Colonic mucosa (tissue), 4 donors: ENCODE results near the gene WDR3. TPM values are rescaled to one million over a fixed set of nuclear protein-coding genes. Genes with fewer than 3 reads are reported as not detected.

Experiments
- DNase-seq: peaks from one replicate; pipeline ENCODE4 v3.0.0-alpha.2; 2020
- H3K27ac ChIP-seq: fragments of 200-600 bp; one replicate; pipeline ENCODE4 v1.8.0; 2021
- H3K27me3 ChIP-seq: fragments of 200-600 bp; one replicate; pipeline ENCODE4 v1.8.0; 2021
- H3K36me3 ChIP-seq: fragments of 200-600 bp; one replicate; pipeline ENCODE4 v1.8.0; 2021
- H3K4me1 ChIP-seq: fragments of 200-600 bp; one replicate; pipeline ENCODE4 v1.8.0; 2021; ENCODE audit warnings: mild to moderate bottlenecking
- H3K4me3 ChIP-seq: fragments of 200-600 bp; one replicate; pipeline ENCODE4 v1.8.0; 2021
- H3K9ac ChIP-seq, 2 donors: one replicate each; pipeline ENCODE4 v1.7.0; 2013; ENCODE audit warnings: control low read depth in 2 of 2, low read depth in 2 of 2, low read length in 2 of 2
- H3K9me3 ChIP-seq: fragments of 200-600 bp; one replicate; pipeline ENCODE4 v1.8.0; 2021
- intact Hi-C: fragments of 100-400 bp; cut with DNase I; formaldehyde crosslinking; loops from one replicate; pipeline ENCODE4 v1.14.1; 2022
- total RNA-seq, 2 donors: library from RNA; stranded (reverse); fragmentation: NEBNext Ultra II Directional in 1 of 2; extraction: Animal tissue kit (Norgen Biotek cat#: 25700) in 1 of 2; gene quantifications; one replicate each; pipeline ENCODE4 v1.2.1, GENCODE V29; 2021
- TF ChIP-seq, protein P1 (sequence below): fragments of 200-600 bp; IDR thresholded peaks from one replicate; pipeline ENCODE4 v1.8.0; 2022; ENCODE audit warnings: antibody characterized with exemption, mild to moderate bottlenecking
- donor health status: healthy.
- donor health status: DM: no; HTN: no; CAD: no.
- donor health status: DM: no; HTN: no; CAD: no.

The WDR3 gene
- total RNA-seq, 2 donors from 2014 or later = 9.2 to 20.4 TPM

- Histone ChIP-seq H3K9ac (no peak overlapping the region), H3K9me3 (no peaks in the 10 kb centered on the region), H3K4me1 (no peaks in the 10 kb centered on the region), H3K27me3 (no peaks in the 10 kb centered on the region), H3K36me3 (no peaks in the 10 kb centered on the region), H3K27ac (no peak overlapping the region), H3K4me3 (no peak overlapping the region)
- TF ChIP-seq, protein P1, sequence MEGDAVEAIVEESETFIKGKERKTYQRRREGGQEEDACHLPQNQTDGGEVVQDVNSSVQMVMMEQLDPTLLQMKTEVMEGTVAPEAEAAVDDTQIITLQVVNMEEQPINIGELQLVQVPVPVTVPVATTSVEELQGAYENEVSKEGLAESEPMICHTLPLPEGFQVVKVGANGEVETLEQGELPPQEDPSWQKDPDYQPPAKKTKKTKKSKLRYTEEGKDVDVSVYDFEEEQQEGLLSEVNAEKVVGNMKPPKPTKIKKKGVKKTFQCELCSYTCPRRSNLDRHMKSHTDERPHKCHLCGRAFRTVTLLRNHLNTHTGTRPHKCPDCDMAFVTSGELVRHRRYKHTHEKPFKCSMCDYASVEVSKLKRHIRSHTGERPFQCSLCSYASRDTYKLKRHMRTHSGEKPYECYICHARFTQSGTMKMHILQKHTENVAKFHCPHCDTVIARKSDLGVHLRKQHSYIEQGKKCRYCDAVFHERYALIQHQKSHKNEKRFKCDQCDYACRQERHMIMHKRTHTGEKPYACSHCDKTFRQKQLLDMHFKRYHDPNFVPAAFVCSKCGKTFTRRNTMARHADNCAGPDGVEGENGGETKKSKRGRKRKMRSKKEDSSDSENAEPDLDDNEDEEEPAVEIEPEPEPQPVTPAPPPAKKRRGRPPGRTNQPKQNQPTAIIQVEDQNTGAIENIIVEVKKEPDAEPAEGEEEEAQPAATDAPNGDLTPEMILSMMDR = no peak
- DNase-seq = no peak
- intact Hi-C loops = no loop called here
These were observed 38.3 kb downstream of the WDR3 start for GRCh38 chr1:117967881-117968280.

GRCh38 chr1:117970252-117970651 is 40.7 kb downstream of the WDR3 start:
- Histone ChIP-seq H3K36me3 (no peaks in the 10 kb centered on the region), H3K4me1 (no peaks in the 10 kb centered on the region), H3K27me3 (no peaks in the 10 kb centered on the region), H3K9me3 (no peaks in the 10 kb centered on the region), H3K4me3 (no peak overlapping the region), H3K9ac (no peak overlapping the region), H3K27ac (no peak overlapping the region)
- DNase-seq = no peak
- intact Hi-C loops = no loop called here
- TF ChIP-seq, protein P1 = no peak

DNA sequence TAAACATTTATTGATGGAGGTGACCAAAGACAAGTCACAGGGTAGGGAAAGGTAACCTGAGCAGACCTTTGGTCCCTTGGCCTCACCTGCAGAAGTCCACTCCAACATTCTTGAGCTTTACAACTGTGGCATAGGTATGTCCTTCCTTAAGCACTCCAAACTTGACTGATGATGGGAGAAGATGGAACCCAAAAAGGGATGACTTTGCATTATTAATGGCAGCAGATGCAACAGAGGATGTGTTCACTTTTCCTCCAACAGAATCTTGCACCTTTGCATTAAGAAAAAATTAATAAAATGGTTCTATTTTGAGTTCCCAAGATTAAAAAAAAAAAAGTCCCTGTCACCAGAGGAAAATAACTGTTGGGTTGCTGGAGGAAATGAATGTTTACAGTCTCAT is 42.2 kb downstream of the WDR3 start:
- no peaks in the 10 kb centered on the region for H3K36me3 ChIP-seq
- H3K4me1 ChIP-seq = no peaks in the 10 kb centered on the region
- H3K9ac ChIP-seq = no peak overlapping the region
- TF ChIP-seq, protein P1 = no peak
- H3K4me3 ChIP-seq = no peak overlapping the region
- no peaks in the 10 kb centered on the region for H3K27me3 ChIP-seq
- H3K9me3 ChIP-seq = no peaks in the 10 kb centered on the region
- DNase-seq = no peak
- intact Hi-C loops = no loop called here
- H3K27ac ChIP-seq = no peak overlapping the region

- Histone ChIP-seq H3K27ac (no peak overlapping the region), H3K4me3 (no peak overlapping the region), H3K9me3 (no peaks in the 10 kb centered on the region), H3K36me3 (no peaks in the 10 kb centered on the region), H3K27me3 (no peaks in the 10 kb centered on the region), H3K4me1 (no peaks in the 10 kb centered on the region), H3K9ac (no peak overlapping the region)
- intact Hi-C loops = no loop called here
- TF ChIP-seq, protein P1 = no peak
- DNase-seq = no peak
These were observed 46.8 kb downstream of the WDR3 start for GRCh38 chr1:117976381-117976780.

DNA sequence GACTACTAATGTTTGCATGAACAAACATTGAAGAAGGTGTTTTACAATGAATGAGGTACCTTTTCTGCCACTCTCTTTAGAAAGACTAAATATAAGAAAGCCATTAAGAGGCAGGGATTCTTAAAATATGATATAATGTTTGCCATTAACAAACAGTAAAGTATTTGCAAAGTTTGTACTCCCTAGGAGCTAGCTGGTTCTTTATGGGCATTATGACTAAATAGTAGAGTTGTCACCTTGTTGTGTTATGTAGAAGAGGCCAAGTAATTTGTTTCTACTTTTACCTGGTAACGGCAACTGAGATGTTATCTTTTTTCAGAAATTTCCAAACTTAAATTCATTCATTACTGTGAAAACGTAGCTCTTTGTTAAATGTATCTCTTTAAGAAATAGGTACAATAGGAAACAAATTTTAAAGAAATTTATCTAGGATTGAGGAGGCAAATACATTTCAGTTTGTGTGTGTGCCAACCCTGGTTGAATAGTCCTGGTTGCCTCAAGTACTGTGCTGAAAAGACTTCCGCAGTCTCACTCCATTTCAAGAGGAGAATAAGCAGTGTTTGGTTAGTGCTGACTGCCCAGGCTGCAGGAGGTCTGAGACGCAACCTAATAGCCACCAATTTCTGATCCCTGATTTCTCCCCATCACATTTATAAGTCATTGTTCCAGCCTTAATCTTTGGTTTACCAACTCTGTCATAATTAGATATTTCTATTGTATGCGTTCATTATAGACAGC is 52.1 kb downstream of the WDR3 start:
- H3K4me1 ChIP-seq = no peaks in the 10 kb centered on the region
- intact Hi-C loops = no loop called here
- H3K27ac ChIP-seq = no peak overlapping the region
- no peaks in the 10 kb centered on the region for H3K36me3 ChIP-seq
- no peak overlapping the region for H3K9ac ChIP-seq
- H3K9me3 ChIP-seq = no peaks in the 10 kb centered on the region
- TF ChIP-seq, protein P1 = no peak
- no peaks in the 10 kb centered on the region for H3K27me3 ChIP-seq
- H3K4me3 ChIP-seq = no peak overlapping the region
- no peak for DNase-seq
